Measurements from ENCODE around the gene NT5DC2.

DNA sequence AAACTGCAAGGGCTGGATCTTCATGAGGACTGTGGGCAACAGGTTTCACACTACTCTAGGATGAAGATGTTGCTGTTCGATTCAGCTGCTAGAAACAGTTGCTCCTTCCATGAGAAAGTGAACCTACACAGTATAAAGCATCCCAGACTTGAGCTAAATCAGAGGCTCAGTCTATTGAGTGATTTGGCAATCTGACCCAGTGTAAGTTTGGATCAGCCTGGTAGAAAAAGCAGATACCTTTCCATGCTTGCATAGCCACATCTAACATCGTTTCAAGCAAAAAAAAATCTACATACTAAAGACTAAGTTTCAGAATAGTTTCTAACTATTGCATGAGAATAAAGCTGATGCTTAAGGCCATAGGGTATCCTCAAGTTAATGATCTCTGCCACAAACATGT lies 7.4 kb upstream of the NT5DC2 start:
- TF ChIP-seq, protein P1, sequence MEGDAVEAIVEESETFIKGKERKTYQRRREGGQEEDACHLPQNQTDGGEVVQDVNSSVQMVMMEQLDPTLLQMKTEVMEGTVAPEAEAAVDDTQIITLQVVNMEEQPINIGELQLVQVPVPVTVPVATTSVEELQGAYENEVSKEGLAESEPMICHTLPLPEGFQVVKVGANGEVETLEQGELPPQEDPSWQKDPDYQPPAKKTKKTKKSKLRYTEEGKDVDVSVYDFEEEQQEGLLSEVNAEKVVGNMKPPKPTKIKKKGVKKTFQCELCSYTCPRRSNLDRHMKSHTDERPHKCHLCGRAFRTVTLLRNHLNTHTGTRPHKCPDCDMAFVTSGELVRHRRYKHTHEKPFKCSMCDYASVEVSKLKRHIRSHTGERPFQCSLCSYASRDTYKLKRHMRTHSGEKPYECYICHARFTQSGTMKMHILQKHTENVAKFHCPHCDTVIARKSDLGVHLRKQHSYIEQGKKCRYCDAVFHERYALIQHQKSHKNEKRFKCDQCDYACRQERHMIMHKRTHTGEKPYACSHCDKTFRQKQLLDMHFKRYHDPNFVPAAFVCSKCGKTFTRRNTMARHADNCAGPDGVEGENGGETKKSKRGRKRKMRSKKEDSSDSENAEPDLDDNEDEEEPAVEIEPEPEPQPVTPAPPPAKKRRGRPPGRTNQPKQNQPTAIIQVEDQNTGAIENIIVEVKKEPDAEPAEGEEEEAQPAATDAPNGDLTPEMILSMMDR (conservative IDR thresholded peaks at IDR 0.05 in 1 of 2, IDR thresholded peaks at IDR 0.05 in 1 of 2; ENCODE audit: extremely low read depth in 1 of 2, insufficient read depth in 1 of 2, low read depth in 1 of 2, low read length in 2 of 2), result no peak
- TF ChIP-seq EZH2 (IDR thresholded peaks at IDR 0.05; ENCODE audit: borderline replicate concordance, low read length), result no peak
